GM18909 (cell line): ENCODE measurements around the gene CTNNBIP1.

Experiments
- ATAC-seq: cut with Tn5 transposase; IDR thresholded peaks from one replicate; pipeline ENCODE4 v1.9.1; 2021; ENCODE audit warnings: mild to moderate bottlenecking; ENCODE audit not compliant: unreplicated experiment, poor library complexity

The CTNNBIP1 gene

GRCh38 chr1:9882296-9882944 is 27.6 kb downstream of the CTNNBIP1 start:
- no peak for ATAC-seq

- ATAC-seq: no peak
Observed at GRCh38 chr1:9881838-9882249, 28.2 kb downstream of the CTNNBIP1 start.

- ATAC-seq: no peak
Observed at GRCh38 chr1:9878404-9878803, 31.7 kb downstream of the CTNNBIP1 start.

DNA sequence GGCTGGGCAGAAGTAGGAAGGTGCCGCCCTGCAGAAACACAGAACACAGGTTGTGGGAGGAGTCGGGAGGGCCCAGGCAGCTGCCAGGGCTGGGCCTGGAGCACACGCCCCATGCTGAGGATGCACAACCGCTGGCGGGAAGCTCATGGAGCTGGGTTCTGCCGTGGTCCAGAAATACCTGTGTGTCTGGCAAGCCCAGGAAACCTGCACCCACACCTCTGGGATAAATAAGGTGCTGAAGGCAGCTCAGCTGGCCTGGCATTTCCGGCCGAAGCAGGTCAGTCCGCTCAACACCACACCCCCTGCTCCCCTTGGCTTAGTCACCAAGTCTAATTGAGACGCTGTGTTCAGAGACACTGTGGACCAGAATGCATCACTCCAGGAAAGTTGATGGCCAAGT is 32.1 kb downstream of the CTNNBIP1 start:
- no peak for ATAC-seq

- no peak for ATAC-seq
Observed at GRCh38 chr1:9875636-9876000, 34.5 kb downstream of the CTNNBIP1 start.

- ATAC-seq: peak; percentile 44
Observed at GRCh38 chr1:9874959-9875635, 35.0 kb downstream of the CTNNBIP1 start.

DNA sequence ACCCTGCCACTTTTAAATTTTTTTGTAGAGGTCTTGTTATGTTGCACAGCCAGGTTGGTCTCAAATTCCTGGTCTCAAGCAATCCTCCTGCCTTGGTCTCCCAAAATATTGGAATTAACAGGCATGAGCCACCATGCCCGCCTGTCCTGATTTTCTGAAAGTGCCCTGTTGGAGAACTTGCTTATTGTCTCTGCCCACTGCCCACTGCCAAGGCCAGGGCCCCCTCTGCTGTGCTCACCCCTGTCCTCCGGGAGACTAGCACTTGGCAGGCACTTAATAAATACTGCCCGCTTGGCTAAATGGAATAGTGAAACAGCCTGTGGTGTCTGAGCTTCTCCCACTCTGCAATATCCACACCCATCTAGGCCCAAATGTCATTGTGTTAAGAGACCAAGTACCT is 35.7 kb downstream of the CTNNBIP1 start:
- no peak for ATAC-seq

- no peak for ATAC-seq
Observed at GRCh38 chr1:9873992-9874391, 36.1 kb downstream of the CTNNBIP1 start.

DNA sequence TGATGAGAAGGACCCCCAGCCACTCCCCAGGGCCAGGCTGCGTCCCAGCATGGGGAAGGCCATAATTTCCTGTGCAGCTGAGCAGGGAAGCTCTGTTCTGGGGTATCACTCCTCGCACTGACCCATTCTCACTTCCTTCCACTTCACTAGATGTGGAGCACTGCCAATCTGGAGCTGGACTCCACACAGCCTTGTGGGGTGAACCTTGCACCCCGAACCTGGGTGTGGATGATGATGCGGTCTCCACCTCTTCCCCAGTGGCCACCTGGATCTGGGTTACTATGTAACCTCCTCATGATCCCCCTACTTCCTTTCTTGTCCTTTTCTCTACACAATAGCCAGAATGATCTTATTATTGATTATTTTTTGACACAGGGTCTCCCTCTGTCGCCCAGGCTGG is 36.7 kb downstream of the CTNNBIP1 start:
- no peak for ATAC-seq

- no peak for ATAC-seq
Observed at GRCh38 chr1:9872430-9873165, 37.5 kb downstream of the CTNNBIP1 start.

DNA sequence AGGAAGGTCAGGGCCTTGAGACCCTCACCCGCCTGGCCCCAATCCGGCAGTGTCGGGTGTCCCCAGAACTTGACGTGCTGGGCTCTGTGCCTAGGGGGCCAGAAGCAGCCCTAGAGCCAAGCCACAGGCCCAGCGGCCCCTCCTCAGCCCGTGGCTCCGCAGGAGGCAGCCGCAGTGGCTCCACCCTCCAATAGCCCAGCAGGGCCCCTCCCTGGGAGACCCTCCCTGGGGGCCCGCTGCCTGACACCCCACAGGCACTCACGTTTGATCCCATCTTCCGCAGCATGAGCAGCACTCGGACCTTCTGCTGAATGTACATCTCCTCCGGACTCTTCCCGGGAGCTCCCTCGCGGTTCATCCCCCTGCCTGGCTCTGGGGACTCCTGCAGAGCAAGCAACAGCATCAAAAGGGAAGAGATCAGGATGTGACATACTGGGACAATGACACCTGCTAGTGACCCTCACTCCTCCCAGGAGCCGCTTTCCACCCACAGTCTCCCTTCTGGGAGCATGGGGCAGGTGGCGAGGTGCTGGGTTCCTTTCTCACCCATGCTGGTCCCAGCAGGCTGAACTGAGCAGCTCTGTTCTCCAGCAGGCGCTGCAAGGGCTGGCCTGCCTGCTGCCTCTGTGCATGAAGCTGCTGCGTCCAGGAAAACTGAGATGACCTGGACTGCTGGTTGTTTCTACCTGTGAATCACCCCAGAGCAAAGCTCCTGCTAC is 38.2 kb downstream of the CTNNBIP1 start:
- no peak for ATAC-seq

DNA sequence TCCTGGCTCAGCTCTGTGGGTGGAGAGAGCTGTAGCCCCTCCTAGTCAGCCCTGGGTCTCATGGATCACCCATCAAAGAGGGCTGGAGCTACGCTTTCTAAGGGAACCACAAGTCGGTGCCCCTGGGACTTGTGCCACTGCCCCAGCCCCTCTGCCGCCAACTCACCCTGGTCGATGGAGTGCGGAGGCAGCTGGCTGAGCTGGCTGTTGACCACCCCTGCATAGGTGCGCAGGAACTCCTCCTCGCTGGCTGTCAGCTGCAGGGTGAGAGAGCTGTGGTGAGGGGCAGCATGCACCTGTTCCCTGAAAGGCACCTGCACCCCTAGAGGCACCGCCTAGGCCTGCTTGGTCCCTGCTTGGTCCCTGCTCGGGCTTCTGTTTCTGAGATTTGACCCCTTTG is 39.0 kb downstream of the CTNNBIP1 start:
- ATAC-seq: no peak

DNA sequence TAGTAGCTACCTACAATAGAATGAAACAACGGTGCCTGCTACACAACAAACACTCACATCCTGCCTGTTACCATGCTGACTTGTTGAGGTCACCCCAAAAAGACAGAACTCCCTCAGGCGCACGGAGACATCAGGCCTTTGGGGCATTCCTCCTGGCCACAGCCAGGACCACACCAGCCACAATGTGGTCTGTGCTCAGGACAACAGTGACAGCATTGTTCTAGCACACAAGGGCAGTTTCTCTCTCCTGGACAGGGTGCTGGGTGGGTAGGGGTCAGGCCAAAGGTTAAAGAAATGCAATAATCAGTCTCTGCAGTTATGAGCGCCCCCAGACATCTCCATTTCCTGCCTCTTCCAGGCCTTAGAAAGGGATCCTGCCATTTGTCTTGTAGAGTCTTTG is 39.5 kb downstream of the CTNNBIP1 start:
- no peak for ATAC-seq

DNA sequence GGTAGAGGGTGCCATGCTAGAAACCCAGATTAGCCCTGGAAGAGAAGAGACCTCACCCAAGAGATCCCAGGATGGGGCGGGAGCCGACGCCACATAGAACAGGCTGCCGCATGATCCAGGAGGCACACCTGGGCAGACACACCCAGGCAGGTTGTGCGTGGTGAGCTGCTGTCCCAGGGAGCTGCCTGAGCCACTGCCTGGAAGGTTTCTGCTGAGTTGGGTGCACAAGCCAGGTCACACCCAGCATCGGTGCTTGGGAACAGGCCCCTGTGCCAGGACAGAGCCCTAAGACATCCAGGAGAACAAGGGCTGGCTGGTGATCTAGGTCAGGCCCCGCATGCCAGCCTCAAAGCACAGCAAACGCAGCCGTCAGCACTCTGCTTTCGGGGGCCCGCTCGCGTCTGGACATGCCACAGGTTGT is 40.2 kb downstream of the CTNNBIP1 start:
- ATAC-seq: no peak

GRCh38 chr1:9868244-9868590 is 41.9 kb downstream of the CTNNBIP1 start:
- no peak for ATAC-seq

- ATAC-seq: peak; percentile 73
Observed at GRCh38 chr1:9867408-9868243, 42.4 kb downstream of the CTNNBIP1 start.

- no peak for ATAC-seq
Observed at GRCh38 chr1:9866836-9867235, 43.2 kb downstream of the CTNNBIP1 start.

DNA sequence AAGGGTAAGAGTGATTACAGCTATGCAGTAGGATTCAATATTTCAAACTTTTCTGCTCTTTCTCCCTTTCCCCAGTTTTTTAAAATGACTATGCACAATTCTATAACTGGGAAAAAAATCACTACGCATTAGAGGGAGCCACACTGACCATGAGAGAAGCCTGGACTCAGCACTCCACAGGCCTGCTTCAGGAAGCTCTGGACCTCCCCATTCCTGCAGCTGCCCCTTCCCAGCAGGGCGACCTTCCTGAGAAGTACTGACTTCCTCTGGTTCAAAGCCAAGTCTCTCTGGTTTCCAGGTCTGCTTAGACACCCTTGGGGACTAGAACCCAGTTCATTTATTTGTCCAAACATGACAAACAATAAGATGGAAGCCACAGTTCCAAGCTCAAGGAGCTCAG is 44.3 kb downstream of the CTNNBIP1 start:
- ATAC-seq: no peak

DNA sequence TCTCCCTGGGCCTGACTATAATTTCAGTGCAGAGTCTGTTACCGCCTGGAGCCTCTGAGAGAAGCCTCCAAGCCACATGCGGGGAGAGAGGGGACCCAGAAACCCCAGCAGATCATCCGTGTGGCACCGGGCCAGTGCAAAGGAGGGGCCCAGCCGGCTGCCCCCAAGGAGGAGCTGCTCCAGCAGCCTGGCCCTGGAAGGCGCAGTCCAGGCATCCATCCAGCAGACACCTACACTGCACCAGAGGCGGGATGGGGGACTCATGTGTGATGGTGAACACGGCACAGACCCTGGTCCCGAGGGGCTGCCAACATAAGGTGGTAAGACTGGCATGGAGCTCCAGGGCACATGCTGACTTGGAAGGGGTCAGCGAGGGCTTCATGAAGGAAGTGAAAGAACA is 46.7 kb downstream of the CTNNBIP1 start:
- ATAC-seq: no peak

GRCh38 chr1:9861360-9861759 is 48.7 kb downstream of the CTNNBIP1 start:
- no peak for ATAC-seq
